HEK293 (cell line): Measurements from ENCODE around the gene FBH1.

Experiments used
- CTCF ChIA-PET: fragments of 350-600 bp; formaldehyde crosslinking; extraction: SDS; loops from one replicate; lab custom pipeline; 2021; ENCODE audit warnings: antibody characterized with exemption; lab: Yijun Ruan, JAX
- POLR2A ChIA-PET: fragments of 300-600 bp; formaldehyde crosslinking; extraction: SDS; loops from one replicate; lab custom pipeline; 2020; ENCODE audit warnings: antibody characterized with exemption, inconsistent platforms; lab: Yijun Ruan, JAX
- H3K27ac ChIP-seq: fragments of 200-500 bp; sonication (Bioruptor generic); 2 replicates; pipeline ENCODE4 v1.5.1; 2014; ENCODE audit warnings: low read depth, low read length, control low read depth, inconsistent platforms; ENCODE audit errors: extremely low read depth
- H3K36me3 ChIP-seq, 2 experiments: fragments of 200-500 bp in 1 of 2; sonication (Bioruptor generic) in 1 of 2; 1 replicate in 1 of 2; 2 replicates in 1 of 2; pipeline ENCODE4 v1.5.1; 2014 to 2017; ENCODE audit warnings: inconsistent platforms in 2 of 2, low read length in 2 of 2; ENCODE audit not compliant: control insufficient read depth in 2 of 2, insufficient read depth in 1 of 2
- H3K4me1 ChIP-seq: fragments of 200-500 bp; sonication (Bioruptor generic); 2 replicates; pipeline ENCODE4 v1.5.1; 2014; ENCODE audit warnings: mild to moderate bottlenecking, low read length, inconsistent platforms; ENCODE audit not compliant: control insufficient read depth, insufficient read depth
- H3K4me3 ChIP-seq: 2 replicates; pipeline ENCODE4 v1.5.1; 2011; ENCODE audit warnings: low read depth, mild to moderate bottlenecking, control low read depth, low read length, moderate library complexity
- H3K9me3 ChIP-seq: fragments of 200-500 bp; sonication (Bioruptor generic); 2 replicates; pipeline ENCODE4 v1.5.1; 2014; ENCODE audit warnings: low read depth, low read length, inconsistent platforms; ENCODE audit not compliant: control insufficient read depth, insufficient read depth
- GLI4 ChIP-seq: fragments of 450-650 bp; formaldehyde crosslinking; IDR thresholded peaks from 2 replicates; pipeline ENCODE4 v1.5.1; 2016; ENCODE audit warnings: missing biosample characterization, missing genetic modification characterization
- KLF1 ChIP-seq: fragments of 450-650 bp; formaldehyde crosslinking; IDR thresholded peaks from 2 replicates; pipeline ENCODE4 v1.5.1; 2016; ENCODE audit warnings: missing biosample characterization, missing genetic modification characterization
- KLF10 ChIP-seq: fragments of 450-650 bp; IDR thresholded peaks from 2 replicates; pipeline ENCODE4 v1.5.1; 2018; ENCODE audit warnings: missing biosample characterization, mild to moderate bottlenecking, missing genetic modification characterization
- MZF1 ChIP-seq: fragments of 450-650 bp; formaldehyde crosslinking; IDR thresholded peaks from 2 replicates; pipeline ENCODE4 v1.5.1; 2017; ENCODE audit warnings: missing biosample characterization, missing genetic modification characterization, borderline replicate concordance
- SP3 ChIP-seq: fragments of 450-650 bp; formaldehyde crosslinking; IDR thresholded peaks from 2 replicates; pipeline ENCODE4 v1.5.1; 2016; ENCODE audit warnings: missing biosample characterization, missing genetic modification characterization
- TRIM28 ChIP-seq: IDR thresholded peaks from 2 replicates; pipeline ENCODE4 v1.6.1; 2011; ENCODE audit warnings: low read length, control low read depth, borderline replicate concordance
- ZBTB8A ChIP-seq: fragments of 450-650 bp; formaldehyde crosslinking; IDR thresholded peaks from 2 replicates; pipeline ENCODE4 v1.5.1; 2016; ENCODE audit warnings: missing biosample characterization, missing genetic modification characterization
- ZNF221 ChIP-seq: fragments of 450-650 bp; formaldehyde crosslinking; IDR thresholded peaks from 2 replicates; pipeline ENCODE4 v1.5.1; 2017; ENCODE audit warnings: missing biosample characterization, missing genetic modification characterization, borderline replicate concordance
- ZNF23 ChIP-seq: fragments of 450-650 bp; formaldehyde crosslinking; IDR thresholded peaks from 2 replicates; pipeline ENCODE4 v1.5.1; 2016; ENCODE audit warnings: missing biosample characterization, missing genetic modification characterization, borderline replicate concordance
- ZNF274 ChIP-seq, 2 experiments: fragments of 200-500 bp in 1 of 2; fragments of 450-650 bp in 1 of 2; sonication (Bioruptor generic) in 1 of 2; formaldehyde crosslinking in 1 of 2; IDR thresholded peaks; 2 replicates each; pipeline versions ENCODE4 v1.5.1 to v1.6.1; 2014 to 2016; ENCODE audit warnings: borderline replicate concordance in 1 of 2, inconsistent platforms in 1 of 2, low read length in 1 of 2, missing biosample characterization in 1 of 2, missing genetic modification characterization in 1 of 2
- ZNF350 ChIP-seq: fragments of 450-650 bp; formaldehyde crosslinking; IDR thresholded peaks from 2 replicates; pipeline ENCODE4 v1.5.0; 2017; ENCODE audit warnings: missing biosample characterization, mild to moderate bottlenecking, missing genetic modification characterization
- ZNF394 ChIP-seq: fragments of 450-650 bp; formaldehyde crosslinking; IDR thresholded peaks from 2 replicates; pipeline ENCODE4 v1.5.1; 2016; ENCODE audit warnings: missing biosample characterization, missing genetic modification characterization, mild to moderate bottlenecking, moderate library complexity, borderline replicate concordance
- ZNF548 ChIP-seq: fragments of 450-650 bp; formaldehyde crosslinking; IDR thresholded peaks from 2 replicates; pipeline ENCODE4 v1.5.1; 2016; ENCODE audit warnings: missing biosample characterization, missing genetic modification characterization
- ZNF785 ChIP-seq: fragments of 450-650 bp; formaldehyde crosslinking; IDR thresholded peaks from 2 replicates; pipeline ENCODE4 v1.5.1; 2016; ENCODE audit warnings: missing biosample characterization, missing genetic modification characterization
- ZNF792 ChIP-seq: fragments of 450-650 bp; formaldehyde crosslinking; IDR thresholded peaks from 2 replicates; pipeline ENCODE4 v1.5.1; 2016; ENCODE audit warnings: missing biosample characterization, missing genetic modification characterization
- TF ChIP-seq, protein P1 (sequence below): fragments of 450-650 bp; formaldehyde crosslinking; IDR thresholded peaks from 2 replicates; pipeline ENCODE4 v1.5.1; 2016; ENCODE audit warnings: missing biosample characterization, missing genetic modification characterization
- TF ChIP-seq, protein P2 (sequence below): fragments of 450-650 bp; formaldehyde crosslinking; IDR thresholded peaks from 2 replicates; pipeline ENCODE4 v1.5.1; 2016; ENCODE audit warnings: missing biosample characterization, missing genetic modification characterization
- TF ChIP-seq, protein P3 (sequence below): fragments of 450-650 bp; formaldehyde crosslinking; IDR thresholded peaks from 2 replicates; pipeline ENCODE4 v1.5.1; 2016; ENCODE audit warnings: missing biosample characterization, missing genetic modification characterization, low read depth
- TF ChIP-seq, protein P4 (sequence below): fragments of 450-650 bp; formaldehyde crosslinking; IDR thresholded peaks from 2 replicates; pipeline ENCODE4; 2016; ENCODE audit warnings: missing biosample characterization, missing genetic modification characterization

The FBH1 gene

DNA sequence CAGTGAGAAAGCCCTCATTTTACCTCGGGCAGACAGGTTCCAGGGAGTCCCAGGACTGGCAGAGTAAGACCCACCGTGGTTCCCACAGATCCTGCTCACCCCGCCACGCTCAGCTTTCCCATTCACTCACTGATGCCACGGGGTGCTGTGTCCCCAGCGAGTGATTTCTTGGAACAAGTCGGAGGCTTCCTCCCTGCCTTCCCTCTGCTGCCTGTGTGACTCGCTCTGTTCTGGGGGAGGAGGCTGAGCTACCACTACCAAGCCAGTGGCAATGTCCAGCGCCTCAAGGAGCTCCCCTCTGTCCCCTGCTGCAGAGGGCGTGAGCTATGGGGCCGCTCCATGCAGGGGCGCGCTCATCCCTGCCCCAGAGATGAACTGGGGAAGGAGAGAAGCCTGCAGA, 74.7 kb downstream of the FBH1 start:
- ChIA-PET POLR2A (no interaction called here), CTCF (no interaction called here)
- Histone ChIP-seq H3K4me3 (no peak overlapping the region), H3K4me1 (no peaks in the 10 kb centered on the region), H3K36me3 (no peaks in the 10 kb centered on the region), H3K27ac (no peak overlapping the region), H3K9me3 (no peaks in the 10 kb centered on the region)
- TF ChIP-seq, protein P1, sequence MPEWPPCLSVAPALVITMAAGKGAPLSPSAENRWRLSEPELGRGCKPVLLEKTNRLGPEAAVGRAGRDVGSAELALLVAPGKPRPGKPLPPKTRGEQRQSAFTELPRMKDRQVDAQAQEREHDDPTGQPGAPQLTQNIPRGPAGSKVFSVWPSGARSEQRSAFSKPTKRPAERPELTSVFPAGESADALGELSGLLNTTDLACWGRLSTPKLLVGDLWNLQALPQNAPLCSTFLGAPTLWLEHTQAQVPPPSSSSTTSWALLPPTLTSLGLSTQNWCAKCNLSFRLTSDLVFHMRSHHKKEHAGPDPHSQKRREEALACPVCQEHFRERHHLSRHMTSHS = no peak
- TF ChIP-seq ZNF274 (IDR thresholded peaks at IDR 0.05; ENCODE audit: low read length) = no peak
- TF ChIP-seq ZNF274 (tag by site-specific recombination; IDR thresholded peaks at IDR 0.05; ENCODE audit: borderline replicate concordance) = no peak
- no peak for TF ChIP-seq ZNF350
- TF ChIP-seq, protein P2, sequence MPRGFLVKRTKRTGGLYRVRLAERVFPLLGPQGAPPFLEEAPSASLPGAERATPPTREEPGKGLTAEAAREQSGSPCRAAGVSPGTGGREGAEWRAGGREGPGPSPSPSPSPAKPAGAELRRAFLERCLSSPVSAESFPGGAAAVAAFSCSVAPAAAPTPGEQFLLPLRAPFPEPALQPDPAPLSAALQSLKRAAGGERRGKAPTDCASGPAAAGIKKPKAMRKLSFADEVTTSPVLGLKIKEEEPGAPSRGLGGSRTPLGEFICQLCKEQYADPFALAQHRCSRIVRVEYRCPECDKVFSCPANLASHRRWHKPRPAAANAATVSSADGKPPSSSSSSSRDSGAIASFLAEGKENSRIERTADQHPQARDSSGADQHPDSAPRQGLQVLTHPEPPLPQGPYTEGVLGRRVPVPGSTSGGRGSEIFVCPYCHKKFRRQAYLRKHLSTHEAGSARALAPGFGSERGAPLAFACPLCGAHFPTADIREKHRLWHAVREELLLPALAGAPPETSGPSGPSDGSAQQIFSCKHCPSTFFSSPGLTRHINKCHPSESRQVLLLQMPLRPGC (tag by site-specific recombination) = no peak
- TF ChIP-seq, protein P3, sequence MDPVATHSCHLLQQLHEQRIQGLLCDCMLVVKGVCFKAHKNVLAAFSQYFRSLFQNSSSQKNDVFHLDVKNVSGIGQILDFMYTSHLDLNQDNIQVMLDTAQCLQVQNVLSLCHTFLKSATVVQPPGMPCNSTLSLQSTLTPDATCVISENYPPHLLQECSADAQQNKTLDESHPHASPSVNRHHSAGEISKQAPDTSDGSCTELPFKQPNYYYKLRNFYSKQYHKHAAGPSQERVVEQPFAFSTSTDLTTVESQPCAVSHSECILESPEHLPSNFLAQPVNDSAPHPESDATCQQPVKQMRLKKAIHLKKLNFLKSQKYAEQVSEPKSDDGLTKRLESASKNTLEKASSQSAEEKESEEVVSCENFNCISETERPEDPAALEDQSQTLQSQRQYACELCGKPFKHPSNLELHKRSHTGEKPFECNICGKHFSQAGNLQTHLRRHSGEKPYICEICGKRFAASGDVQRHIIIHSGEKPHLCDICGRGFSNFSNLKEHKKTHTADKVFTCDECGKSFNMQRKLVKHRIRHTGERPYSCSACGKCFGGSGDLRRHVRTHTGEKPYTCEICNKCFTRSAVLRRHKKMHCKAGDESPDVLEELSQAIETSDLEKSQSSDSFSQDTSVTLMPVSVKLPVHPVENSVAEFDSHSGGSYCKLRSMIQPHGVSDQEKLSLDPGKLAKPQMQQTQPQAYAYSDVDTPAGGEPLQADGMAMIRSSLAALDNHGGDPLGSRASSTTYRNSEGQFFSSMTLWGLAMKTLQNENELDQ (tag by site-specific recombination) = no peak
- TF ChIP-seq, protein P4, sequence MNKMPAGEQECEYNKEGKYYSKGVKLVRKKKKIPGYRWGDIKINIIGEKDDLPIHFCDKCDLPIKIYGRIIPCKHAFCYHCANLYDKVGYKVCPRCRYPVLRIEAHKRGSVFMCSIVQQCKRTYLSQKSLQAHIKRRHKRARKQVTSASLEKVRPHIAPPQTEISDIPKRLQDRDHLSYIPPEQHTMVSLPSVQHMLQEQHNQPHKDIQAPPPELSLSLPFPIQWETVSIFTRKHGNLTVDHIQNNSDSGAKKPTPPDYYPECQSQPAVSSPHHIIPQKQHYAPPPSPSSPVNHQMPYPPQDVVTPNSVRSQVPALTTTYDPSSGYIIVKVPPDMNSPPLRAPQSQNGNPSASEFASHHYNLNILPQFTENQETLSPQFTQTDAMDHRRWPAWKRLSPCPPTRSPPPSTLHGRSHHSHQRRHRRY (tag by site-specific recombination) = no peak
- TF ChIP-seq ZNF548 (tag by site-specific recombination) = no peak
- no peak for TF ChIP-seq ZNF221 (tag by site-specific recombination)
- TF ChIP-seq ZNF394 (tag by site-specific recombination) = no peak

DNA sequence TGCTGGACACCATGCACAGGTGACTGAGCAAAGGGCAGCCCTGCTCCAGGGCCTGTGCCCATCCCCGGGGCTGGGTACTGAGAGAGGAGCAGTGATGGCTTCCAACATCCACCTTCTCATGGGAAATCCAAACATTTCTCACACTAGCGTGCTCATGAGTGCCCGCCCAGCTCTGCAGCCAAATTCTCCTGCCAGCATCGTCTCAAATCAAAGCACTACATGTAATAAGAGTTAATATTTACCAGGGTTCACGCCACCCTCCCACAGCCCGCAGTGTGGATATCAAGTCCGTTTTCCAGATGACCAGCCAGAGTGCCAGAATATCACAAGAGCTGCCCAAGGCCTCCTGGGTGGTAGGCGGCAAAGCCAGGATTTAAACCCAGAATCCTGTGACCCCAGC, 75.2 kb downstream of the FBH1 start:
- no peaks in the 10 kb centered on the region for H3K4me1 ChIP-seq
- POLR2A ChIA-PET = no interaction called here
- H3K9me3 ChIP-seq = no peaks in the 10 kb centered on the region
- no peak for TF ChIP-seq ZBTB8A (tag by site-specific recombination)
- no peak for TF ChIP-seq SP3 (tag by site-specific recombination)
- TF ChIP-seq GLI4 (tag by site-specific recombination) = no peak
- no peak for TF ChIP-seq KLF10 (tag by site-specific recombination)
- TF ChIP-seq ZNF23 (tag by site-specific recombination) = no peak
- TF ChIP-seq MZF1 = no peak
- no peak overlapping the region for H3K27ac ChIP-seq
- no peaks in the 10 kb centered on the region for H3K36me3 ChIP-seq
- CTCF ChIA-PET = no interaction called here
- no peak overlapping the region for H3K4me3 ChIP-seq

DNA sequence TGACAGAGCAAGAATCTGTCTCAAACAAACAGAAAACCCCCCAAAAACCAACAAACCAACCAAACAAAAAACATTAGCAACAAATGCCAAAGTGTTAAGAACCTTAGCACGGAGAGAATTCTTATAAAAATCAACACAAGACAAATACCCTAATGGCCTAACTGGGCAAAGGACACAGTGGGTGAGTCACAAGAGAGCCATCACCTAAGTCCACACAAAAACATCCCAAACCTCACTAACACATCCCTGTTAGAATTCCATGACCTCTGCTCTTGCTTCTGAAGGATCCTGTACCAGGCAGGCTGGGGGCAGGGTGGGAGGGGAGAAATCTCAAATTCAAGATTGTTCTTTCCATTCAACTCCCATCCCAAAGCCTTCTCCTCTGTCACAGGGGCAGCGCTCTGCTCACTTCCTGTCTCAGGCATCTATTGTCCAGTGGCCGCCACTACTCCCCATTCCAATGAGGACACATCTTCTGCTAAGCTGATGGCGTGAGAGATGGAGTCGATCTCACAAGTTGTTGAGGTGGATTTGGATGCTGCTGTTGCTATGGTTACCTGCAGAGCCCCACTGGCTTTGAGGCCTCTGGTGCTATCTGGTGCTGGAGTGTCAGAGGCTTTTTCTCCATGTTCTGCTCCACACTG, 78.1 kb downstream of the FBH1 start:
- TF ChIP-seq KLF1 (no peak), ZNF792 (tag by site-specific recombination) (no peak), TRIM28 (no peak), ZNF785 (tag by site-specific recombination) (no peak)
- no peaks in the 10 kb centered on the region for H3K4me1 ChIP-seq
- H3K9me3 ChIP-seq = no peaks in the 10 kb centered on the region
- H3K36me3 ChIP-seq = no peaks in the 10 kb centered on the region
- POLR2A ChIA-PET = no interaction called here
- H3K4me3 ChIP-seq = no peak overlapping the region
- H3K27ac ChIP-seq = no peak overlapping the region
- CTCF ChIA-PET = no interaction called here
